Fibroblast of the conjunctiva (primary cell): ENCODE measurements around the gene PARD6B.
"Not testable (repeated sequence)": the region's sequence is repeated elsewhere in the genome, so short reads cannot be mapped to it uniquely, and the experiment has no call there.

Experiments used
- DNase-seq: peaks from one replicate; pipeline ENCODE4 v3.0.0-alpha.2; 2010; ENCODE audit warnings: low read depth

The PARD6B gene

GRCh38 chr20:50703651-50704438 lies 27.5 kb upstream of the PARD6B start:
- not testable (repeated sequence) for DNase-seq

- DNase-seq, result no peak
These were observed 26.9 kb upstream of the PARD6B start for GRCh38 chr20:50704514-50704913.

GRCh38 chr20:50704971-50705370 lies 26.4 kb upstream of the PARD6B start:
- DNase-seq, result no peak

- DNase-seq, result no peak
These were observed 22.3 kb upstream of the PARD6B start for GRCh38 chr20:50708845-50709635.

GRCh38 chr20:50709636-50709973 lies 21.8 kb upstream of the PARD6B start:
- DNase-seq, result no peak

- no peak for DNase-seq
These were observed 20.8 kb upstream of the PARD6B start for GRCh38 chr20:50710492-50711063.

- no peak for DNase-seq
These were observed 20.1 kb upstream of the PARD6B start for GRCh38 chr20:50711113-50711825.

- DNase-seq, result no peak
These were observed 18.4 kb upstream of the PARD6B start for GRCh38 chr20:50712771-50713656.

GRCh38 chr20:50713657-50714101 lies 17.7 kb upstream of the PARD6B start:
- peak; percentile 49 for DNase-seq

GRCh38 chr20:50714426-50714825 lies 17.0 kb upstream of the PARD6B start:
- not testable (repeated sequence) for DNase-seq

GRCh38 chr20:50715694-50716093 lies 15.7 kb upstream of the PARD6B start:
- DNase-seq, result no peak

- DNase-seq, result no peak
These were observed 14.9 kb upstream of the PARD6B start for GRCh38 chr20:50716518-50716917.

GRCh38 chr20:50717312-50717711 lies 14.1 kb upstream of the PARD6B start:
- no peak for DNase-seq

- no peak for DNase-seq
These were observed 13.2 kb upstream of the PARD6B start for GRCh38 chr20:50717974-50718761.

GRCh38 chr20:50719328-50719727 lies 12.1 kb upstream of the PARD6B start:
- DNase-seq, result no peak

GRCh38 chr20:50720026-50720425 lies 11.4 kb upstream of the PARD6B start:
- DNase-seq, result no peak

GRCh38 chr20:50720582-50720981 lies 10.8 kb upstream of the PARD6B start:
- DNase-seq, result no peak

- DNase-seq, result no peak
These were observed 9.5 kb upstream of the PARD6B start for GRCh38 chr20:50721881-50722281.

GRCh38 chr20:50722424-50723155 lies 8.8 kb upstream of the PARD6B start:
- DNase-seq, result no peak

- no peak for DNase-seq
These were observed 7.7 kb upstream of the PARD6B start for GRCh38 chr20:50723672-50724071.
